Subcutaneous adipose tissue (tissue), 4 donors: ENCODE measurements around the gene LCE5A. TPM values are rescaled to one million over a fixed set of nuclear protein-coding genes. Genes with fewer than 3 reads are reported as not detected.

Source experiments
- total RNA-seq, 4 donors: library from RNA; depleted of rRNA; stranded (reverse); fragments of >200 nt; gene quantifications; one replicate each; pipeline ENCODE4 v1.1.0, GENCODE V29; 2016
- TF ChIP-seq, protein P1 (sequence below): fragments of 450-650 bp; IDR thresholded peaks from one replicate; pipeline ENCODE4 v1.5.1; 2016; ENCODE audit warnings: low read depth, mild to moderate bottlenecking, control low read depth, antibody characterized with exemption, moderate library complexity

The LCE5A gene, protein sequence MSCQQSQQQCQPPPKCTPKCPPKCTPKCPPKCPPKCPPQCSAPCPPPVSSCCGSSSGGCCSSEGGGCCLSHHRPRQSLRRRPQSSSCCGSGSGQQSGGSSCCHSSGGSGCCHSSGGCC
- not detected for total RNA-seq

DNA sequence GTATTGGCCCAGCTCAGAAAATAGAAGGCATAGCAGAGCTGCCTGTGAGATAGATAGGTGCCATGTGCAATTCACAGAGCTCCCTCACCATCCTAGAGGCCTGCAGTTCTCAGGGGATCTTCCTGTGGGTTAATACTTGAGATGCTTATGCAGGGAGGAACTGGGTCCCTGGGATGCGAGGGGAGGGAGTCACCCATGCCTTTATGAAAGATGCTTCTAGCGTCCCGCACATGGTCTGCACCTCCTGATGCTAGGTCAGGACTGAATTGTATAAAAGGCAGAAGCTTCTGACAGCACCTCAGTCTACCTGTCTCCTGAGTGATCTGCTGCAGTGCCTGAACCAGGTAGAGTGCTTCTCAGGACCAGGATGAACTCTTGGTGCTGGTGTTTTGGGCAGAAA lies at the start of gene LCE5A:
Gene LCE5A (plus strand): TSS at position 301 of the 400 bp plus-strand sequence. CDS start 732 bp downstream, outside the sequence.
- TF ChIP-seq, protein P1, sequence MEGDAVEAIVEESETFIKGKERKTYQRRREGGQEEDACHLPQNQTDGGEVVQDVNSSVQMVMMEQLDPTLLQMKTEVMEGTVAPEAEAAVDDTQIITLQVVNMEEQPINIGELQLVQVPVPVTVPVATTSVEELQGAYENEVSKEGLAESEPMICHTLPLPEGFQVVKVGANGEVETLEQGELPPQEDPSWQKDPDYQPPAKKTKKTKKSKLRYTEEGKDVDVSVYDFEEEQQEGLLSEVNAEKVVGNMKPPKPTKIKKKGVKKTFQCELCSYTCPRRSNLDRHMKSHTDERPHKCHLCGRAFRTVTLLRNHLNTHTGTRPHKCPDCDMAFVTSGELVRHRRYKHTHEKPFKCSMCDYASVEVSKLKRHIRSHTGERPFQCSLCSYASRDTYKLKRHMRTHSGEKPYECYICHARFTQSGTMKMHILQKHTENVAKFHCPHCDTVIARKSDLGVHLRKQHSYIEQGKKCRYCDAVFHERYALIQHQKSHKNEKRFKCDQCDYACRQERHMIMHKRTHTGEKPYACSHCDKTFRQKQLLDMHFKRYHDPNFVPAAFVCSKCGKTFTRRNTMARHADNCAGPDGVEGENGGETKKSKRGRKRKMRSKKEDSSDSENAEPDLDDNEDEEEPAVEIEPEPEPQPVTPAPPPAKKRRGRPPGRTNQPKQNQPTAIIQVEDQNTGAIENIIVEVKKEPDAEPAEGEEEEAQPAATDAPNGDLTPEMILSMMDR = no peak

DNA sequence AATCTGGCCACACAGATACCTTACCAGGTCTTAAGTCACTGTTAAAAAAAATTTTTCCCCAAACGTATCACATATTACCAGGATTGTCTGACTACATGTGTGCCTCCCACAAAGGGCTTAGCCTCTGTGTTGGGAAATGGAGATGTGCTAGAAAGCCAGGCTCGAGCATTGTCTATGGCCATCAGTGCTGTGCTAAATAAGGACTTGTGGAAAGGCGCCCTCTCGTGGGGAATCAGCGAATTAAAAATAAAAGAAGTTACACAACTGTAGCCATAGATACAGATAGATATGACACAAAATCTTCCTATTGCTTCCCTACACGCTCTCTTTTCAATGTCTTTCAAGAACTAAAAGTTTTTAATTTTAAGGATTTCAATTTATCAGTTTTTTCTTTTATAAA lies 49.1 kb upstream of the LCE5A start:
- TF ChIP-seq, protein P1 = no peak

DNA sequence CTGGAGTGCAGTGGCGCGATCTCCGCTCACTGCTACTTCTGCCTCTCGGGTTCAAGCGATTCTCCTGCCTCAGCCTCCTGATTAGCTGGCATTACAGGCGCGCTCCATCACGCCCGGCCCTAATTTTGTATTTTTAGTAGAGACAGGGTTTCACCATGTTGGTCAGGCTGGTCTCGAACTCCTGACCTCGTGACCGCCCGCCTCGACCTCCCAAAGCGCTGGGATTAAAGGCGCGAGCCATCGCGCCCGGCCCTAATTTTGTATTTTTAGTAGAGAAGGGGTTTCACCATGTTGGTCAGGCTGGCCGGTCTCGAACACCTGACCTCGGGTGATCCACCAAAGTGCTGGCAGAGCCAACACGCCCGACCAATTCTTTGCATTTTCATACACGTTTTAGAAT lies 48.0 kb upstream of the LCE5A start:
- TF ChIP-seq, protein P1 = no peak

DNA sequence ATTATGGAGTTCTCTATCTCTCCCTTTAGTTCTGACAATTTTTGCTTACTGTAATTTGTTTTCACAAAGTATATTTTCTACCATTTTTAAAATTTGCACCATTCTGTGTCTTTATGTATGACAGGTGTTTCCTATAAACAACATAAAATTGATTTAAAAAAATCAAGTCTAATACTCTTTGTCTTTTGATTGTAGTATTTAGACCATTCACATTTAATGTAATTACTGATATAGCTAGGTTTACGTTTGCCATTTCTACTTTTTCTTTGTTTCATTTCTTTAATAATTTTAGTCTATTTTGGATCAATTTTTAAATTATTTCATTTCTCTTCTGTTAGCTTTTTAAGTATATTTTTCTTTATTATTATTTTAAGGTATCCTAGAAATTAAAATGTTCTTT lies 44.4 kb upstream of the LCE5A start:
- TF ChIP-seq, protein P1 = no peak

DNA sequence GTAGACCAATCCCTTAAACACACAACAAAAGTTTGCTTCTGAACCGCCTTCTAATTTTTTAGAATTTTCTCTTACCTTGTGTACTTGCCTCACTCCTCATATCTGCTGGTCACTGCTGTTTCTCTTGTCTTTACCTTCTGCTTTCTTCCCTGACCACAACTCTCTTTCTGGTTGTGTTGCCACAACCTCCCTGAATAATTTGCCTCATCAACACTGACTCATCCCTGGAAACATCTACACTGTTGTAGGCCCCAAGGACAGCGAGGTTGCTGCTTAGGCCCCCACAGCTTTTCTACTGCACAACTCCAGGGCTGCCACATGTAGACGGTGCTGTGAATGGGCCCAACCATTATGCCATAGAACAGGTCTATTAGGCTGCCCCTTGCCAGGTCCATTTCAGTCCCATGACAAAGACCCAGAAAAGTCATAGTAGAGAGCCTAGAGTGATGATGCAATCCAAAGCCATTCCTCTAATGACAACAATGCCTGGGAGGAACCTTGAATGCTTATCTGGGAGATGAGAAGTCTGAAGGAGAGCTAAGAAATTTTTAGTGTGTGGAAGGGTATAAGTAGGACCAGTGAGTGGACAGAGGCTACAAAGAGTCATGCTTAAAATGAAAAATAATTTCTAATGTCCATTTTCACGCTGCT lies 36.6 kb upstream of the LCE5A start:
- TF ChIP-seq, protein P1 = no peak

DNA sequence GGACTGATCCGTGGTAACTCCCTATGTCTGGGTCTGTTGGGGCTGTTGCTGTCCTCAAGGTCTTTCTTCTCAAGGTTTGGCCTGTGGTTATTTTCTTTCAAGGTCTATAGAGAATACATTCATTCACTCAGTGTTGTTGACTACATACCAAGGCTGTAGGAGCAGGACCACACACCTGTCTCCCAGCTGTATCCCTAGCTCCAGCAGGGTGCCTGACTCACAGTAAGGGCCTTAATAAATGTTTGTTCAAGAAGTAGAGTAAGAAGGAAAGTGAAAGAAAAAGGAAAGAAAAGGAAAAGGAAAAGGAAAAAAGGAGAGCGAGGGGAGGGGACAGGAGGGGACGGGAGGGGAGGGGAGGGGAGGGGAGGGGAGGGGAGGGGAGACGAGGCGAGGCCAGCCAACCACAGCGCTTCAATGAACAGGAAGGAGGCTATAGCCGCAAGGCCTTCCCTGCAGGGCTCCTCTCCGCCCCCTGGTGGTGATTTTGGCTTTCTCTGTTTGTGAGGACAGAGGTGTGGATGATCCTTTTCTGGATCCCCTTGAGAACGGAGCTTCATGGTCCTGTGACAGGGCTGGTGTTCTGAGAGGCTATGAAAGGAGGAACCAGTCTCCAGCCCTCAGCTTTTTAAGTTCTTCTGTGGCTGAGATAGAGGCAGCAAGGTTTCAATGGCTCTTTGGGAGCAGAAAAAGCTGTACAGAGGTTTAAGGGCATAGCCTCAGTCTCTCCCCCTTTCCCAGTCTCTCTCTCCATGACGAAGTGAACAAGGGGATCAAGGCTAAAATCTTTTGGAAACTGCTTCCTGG lies 30.6 kb upstream of the LCE5A start:
- TF ChIP-seq, protein P1 = no peak

DNA sequence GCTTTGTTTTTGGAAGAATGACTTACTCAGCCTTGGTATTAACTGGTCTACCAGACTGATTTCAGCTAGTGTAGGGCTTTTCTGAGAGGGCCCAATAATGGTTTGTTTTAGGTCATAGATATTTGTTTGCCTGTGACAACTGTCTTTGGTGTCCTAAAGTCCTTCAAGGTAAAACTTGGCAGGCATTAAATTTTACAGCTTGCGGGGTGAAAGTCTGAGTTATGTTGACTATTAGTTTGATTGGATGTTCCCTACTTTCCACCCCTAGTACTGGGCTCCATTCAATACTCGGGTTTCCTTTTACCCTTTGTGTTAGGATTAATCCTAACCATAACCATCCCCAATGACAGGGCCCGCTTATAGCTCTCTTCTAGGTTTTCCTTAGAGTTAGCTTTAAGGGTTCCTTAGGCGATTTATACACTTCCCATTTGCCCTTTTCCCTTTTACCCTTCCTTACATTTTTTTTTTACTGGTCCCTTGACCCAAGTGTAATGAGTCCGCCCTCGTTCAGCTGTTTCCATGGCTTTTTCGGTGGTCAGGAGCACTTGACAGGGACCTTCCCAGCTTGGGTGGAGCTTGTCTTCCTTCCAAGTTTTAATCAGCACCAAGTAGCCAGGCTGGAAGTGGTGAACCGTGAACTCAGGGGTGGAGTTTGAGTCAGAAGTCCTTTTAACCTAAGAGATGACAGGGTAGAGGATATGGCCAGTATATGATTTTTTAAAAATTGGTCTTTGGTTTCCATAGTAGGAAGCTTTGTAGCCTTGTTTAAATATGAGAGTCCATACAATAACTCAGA lies 28.5 kb upstream of the LCE5A start:
- TF ChIP-seq, protein P1 = no peak
